Dermis microvascular lymphatic vessel endothelial cell (primary cell): ENCODE results near the gene CHST15. TPM values are rescaled to one million over a fixed set of nuclear protein-coding genes. Genes with fewer than 3 reads are reported as not detected.

Experiments
- DNase-seq, 2 donors: peaks; one replicate each; pipeline versions ENCODE4 v3.0.0 to v3.0.0-alpha.2; 2010; ENCODE audit warnings: low read depth in 2 of 2
- total RNA-seq: library from RNA; depleted of rRNA; stranded (reverse); fragments of >200 nt; gene quantifications from 2 replicates; pipeline ENCODE4 v1.2.1, GENCODE V29; 2014

CHST15 gene
- total RNA-seq, 1 donor from 2014 or later: 72.9 TPM

DNA sequence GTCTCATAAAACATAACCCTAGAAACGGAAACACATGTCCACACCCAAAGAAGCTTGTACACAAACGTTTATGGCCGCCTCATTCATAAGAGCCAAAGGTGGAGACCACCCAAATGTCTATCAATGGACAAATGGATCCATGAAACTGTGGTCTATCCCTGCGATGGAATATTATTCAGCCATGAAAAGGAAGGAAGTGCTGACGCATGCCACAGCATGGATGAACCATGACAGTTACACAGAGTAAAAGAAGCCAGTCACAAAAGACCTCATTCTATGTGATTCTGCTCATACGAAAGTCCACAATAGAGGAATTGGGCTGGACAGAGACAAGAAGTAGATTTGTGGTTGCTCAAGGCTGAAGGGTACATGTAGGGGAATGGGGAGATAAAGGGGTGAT is 10.8 kb downstream of the CHST15 start:
- DNase-seq: no peak

DNA sequence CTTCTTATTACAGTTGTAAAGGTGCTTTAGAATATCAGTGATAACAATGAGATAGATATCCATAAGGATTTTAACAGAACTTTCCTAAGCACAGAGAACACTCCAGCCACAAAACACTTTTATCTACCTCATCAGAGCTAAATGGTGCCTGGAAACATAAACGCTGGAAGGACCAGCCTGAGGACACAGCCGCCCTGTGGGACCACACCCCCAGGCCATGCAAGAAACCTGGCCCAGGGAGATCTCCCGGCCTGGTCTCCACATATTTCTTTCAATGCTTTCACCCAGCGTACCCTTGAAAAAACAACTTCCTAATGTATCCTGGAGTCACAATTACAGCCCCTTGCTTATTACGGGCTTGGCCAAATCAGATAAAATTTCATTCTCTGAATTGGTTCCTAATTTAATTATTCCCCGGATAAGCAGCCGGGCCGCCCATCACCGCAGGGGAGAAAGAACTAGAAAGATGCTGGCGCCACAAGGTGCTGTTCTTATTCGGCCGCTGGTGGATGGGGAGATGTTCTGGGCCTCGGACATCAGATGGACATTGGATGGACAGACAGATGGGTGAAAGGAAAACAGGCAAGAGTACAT is 11.8 kb downstream of the CHST15 start:
- no peak for DNase-seq

- no peak for DNase-seq
Observed at GRCh38 chr10:124079864-124080263, 13.5 kb downstream of the CHST15 start.

DNA sequence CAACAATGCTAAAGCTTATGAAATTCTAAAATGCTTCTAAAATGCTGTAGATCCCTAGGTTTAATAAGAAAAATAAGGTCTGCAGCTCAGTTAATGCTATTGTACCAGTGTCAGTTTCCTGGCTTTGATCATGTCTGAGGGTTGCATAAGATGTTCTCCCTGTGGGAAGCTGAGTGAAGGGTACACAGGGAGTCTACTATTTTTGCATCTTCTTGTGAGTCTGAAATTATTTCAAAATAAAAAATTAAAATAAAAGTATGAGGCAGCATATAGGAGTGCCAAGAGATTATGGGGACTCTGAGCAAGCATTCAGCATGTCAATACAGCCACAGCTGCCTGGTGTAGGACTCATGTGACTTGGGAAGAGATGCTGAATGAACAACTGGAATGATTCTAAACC is 14.7 kb downstream of the CHST15 start:
- DNase-seq: no peak

- no peak for DNase-seq
Observed at GRCh38 chr10:124078028-124078427, 15.4 kb downstream of the CHST15 start.

GRCh38 chr10:124077208-124077993 is 16.0 kb downstream of the CHST15 start:
- DNase-seq: no peak

- DNase-seq: peak in 1 of 2 donors; percentile 56
Observed at GRCh38 chr10:124076148-124076733, 17.2 kb downstream of the CHST15 start.

DNA sequence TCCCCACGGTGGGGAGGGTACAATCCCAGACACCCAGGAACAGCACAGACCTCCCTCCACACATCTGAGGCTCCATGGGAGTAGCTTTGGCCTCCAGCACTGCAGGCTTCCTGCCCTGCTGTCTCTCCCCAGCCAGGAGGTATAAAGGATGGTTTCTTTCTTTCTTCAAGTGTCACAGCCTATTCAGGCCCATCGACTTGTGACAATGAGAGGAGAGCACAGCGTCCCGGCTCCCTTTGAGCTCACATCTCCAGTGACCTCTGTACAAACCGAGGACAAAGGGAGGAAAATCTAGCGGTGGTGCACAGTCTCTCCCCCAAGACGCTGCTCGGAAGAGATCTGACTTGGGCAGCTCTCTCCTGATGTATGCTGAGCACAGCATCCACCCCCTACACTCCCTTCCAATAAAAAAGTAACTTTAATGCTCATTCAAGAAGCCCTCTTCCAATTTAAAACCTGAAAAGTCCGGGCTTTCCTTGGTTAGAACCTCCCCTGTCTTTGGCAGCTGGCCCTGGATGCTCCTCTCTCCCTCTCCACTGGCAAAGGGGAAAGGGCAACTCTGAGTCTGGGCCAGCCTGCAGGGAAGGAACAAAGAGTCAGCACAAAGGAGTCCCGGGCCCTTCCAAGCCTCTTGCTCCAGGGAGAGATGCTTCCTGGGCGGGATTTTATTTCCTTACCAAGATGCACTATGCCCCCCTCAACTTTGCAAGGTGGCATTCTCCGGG is 18.0 kb downstream of the CHST15 start:
- DNase-seq: no peak

DNA sequence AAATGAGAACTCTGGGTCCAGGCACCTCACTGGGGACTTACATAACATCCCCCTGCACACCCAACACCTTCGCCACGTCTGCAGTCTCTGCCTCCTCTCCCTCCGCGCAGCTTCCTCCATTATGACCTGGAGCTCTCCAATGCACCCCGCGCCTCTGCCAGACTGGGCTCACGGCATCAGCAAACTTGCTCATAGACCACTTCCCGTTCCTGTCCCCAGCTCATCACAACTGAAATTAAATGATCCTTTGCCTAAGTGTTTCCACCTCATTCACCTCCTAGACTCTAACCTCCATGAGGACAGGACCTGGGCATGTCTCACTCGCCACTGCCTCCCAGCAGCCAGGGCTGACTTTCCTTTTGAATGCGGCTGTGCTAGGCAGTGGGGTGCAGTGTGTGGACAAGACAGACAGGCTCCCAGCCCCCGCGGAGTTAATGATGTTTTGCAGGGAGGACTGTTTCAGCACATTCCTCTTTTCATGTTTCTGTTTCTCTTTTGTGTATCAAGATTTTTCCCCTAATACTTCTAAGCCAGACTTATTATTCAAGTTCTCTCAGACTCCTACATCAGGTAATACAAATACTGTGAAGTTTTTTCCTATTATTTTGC is 18.8 kb downstream of the CHST15 start:
- no peak for DNase-seq

DNA sequence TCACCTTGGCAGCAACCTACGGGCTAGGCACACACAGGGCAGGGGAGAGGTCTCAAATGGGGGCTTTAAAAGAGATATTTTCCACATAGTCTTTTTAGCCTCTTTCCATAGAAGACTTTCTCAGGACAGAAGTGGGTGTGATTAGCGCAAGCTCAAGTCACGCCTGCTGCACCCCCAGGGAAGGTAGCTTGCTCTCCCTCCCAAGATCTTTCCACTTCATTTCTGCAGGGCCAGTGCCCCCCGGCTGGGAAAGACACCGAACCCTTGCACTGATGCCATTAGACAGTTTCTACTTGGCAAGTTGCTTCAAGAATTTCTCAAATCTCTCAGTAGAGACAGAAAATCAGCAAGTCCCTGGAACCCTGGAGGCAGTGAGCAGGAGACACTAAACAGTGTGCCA is 19.4 kb downstream of the CHST15 start:
- DNase-seq: no peak

DNA sequence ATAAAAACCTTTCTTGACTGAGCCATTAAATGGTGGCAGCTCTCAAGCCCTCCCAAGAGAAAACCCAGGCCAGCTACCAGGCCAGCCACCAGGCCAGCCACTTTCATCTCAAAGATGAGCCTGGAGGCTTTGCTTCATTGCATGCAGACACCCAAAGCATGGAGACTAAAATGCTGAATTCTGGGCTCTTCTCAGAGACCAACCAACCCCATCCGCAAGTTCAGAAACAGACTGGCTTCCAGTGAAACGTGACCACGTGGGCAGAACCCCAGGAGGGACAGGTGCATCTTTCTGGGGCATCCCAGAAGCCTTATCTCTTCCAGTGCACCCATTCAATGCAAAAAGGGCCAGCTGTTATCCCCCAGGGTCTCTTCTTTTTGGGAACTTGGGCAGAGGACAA is 20.9 kb downstream of the CHST15 start:
- no peak for DNase-seq

- DNase-seq: no peak
Observed at GRCh38 chr10:124072106-124072505, 21.3 kb downstream of the CHST15 start.

DNA sequence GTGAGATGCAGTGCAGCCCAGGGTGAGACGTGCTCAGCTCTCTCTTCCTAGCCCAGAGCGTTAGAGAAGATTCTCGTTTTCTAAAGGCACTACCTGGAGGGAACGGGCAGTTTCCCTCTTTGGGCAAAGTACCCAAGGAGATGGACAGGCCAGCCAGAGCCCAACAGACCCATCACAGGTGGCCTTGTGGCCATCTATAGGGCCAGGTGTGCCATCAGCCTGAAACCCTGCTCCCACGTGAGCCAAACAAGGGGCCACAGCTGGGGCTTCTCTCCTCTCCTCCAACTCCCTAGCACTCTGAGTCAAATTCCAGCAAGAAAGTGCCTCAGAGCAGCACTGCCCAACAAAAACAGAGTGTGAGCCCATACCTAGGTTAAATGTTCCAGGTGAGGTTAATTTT is 22.3 kb downstream of the CHST15 start:
- DNase-seq: no peak

DNA sequence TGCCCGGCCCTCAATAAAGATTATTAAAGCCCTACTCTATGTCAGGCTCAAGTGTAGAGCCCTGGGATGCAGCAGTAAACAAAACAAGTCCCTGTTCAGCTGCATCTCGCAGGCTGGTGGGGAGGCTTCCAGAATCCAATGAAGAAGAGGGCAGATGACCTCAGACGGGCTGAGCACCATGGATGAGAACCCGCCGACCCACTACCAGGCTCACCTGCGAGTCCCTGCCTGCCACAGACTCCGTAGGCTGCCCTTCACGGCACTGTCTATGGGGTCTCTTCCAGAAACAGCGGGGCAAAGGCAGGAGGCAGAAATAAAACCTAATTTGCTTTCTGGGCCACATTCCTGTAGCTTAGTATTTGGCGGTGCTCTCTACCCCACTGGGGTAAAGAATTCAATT is 22.7 kb downstream of the CHST15 start:
- DNase-seq: no peak

DNA sequence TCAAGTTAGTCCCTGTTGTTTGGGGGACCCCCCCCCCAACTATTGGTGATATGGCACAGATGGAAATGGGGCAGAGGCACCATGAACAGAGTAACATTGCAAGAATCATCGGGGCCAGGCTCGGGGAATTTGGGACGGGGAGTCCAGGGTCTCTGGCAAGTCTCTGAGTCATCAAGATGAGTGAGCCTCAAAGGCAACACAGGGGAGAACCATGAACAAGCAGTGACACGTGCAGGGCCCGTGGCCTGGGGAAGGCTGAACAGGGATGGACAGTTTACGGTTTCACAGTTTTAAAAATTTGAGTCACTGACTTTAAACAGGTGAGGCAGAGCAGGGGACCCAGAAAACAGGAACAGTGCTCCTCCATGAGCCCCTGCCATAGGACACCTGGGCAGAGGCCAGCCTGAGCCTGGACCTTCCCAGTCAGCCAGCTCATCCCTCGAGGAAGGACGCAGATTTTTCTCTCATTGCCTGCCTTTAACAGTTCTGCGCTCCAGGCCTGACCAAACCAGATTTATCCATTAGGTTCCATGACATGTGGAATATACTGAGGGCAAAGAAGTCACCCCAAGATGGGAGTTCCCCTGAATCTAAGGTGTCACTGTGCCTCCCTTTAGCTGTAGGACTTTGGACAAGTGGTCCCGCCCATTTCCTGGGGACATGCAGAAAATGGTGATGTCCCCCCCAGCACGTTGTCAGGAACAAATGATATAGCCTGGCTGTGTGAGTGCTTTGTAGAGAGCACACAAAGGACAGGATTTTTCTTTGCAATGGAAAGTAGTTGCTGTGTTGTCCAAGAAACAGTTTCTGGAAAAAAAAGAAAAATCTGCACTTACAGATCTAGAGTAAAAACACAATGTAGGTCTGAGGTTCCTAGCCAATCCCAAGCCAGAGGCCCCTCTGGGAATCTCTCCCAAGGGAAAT is 23.8 kb downstream of the CHST15 start:
- DNase-seq: no peak

- no peak for DNase-seq
Observed at GRCh38 chr10:124068929-124069328, 24.5 kb downstream of the CHST15 start.

DNA sequence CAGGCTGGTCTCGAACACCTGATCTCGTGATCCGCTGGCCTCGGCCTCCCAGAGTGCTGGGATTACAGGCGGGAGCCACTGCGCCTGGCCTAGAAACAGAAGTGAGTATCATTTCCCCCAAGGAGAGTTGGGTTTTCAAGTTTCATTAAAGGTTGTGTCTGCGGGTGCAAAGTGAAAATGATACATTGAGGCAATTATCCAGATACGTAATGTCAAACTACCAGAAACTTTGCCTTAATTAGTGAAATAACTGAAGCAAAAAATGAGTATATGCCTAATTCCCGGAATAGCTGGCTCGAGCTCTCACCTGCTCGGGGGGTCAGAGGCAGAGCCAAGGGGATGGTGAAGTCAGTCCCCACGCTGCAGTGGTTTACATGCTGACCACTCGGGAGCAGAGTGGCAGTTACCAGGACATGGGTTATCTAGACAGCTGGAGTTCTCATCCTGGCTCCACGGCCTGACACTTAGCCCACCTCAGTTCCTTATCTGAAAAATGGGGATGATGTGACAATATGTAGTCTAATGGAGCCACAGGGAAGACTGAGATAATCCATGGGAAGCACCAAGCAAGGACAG is 25.5 kb downstream of the CHST15 start:
- no peak for DNase-seq

GRCh38 chr10:124066781-124067714 is 26.4 kb downstream of the CHST15 start:
- no peak for DNase-seq

- no peak for DNase-seq
Observed at GRCh38 chr10:124066126-124066700, 27.2 kb downstream of the CHST15 start.
